Endodermal cell (in vitro differentiated cells): ENCODE measurements around the gene KCNQ5. TPM values are rescaled to one million over a fixed set of nuclear protein-coding genes. Genes with fewer than 3 reads are reported as not detected.
"Not testable (repeated sequence)": the region's sequence is repeated elsewhere in the genome, so short reads cannot be mapped to it uniquely, and the experiment has no call there.

ENCODE experiments used
- DNase-seq: peaks from one replicate; pipeline ENCODE4 v3.0.0-alpha.2; 2017
- H3K27ac ChIP-seq: 2 replicates; pipeline ENCODE4 v1.5.1; 2013; ENCODE audit warnings: mild to moderate bottlenecking, low read depth, low read length, moderate library complexity
- H3K27me3 ChIP-seq: 2 replicates; pipeline ENCODE4 v1.6.1; 2013; ENCODE audit warnings: mild to moderate bottlenecking, low read length, moderate library complexity; ENCODE audit not compliant: insufficient read depth, control insufficient read depth, poor library complexity, severe bottlenecking
- H3K36me3 ChIP-seq: 2 replicates; pipeline ENCODE4 v1.7.0; 2013; ENCODE audit warnings: mild to moderate bottlenecking, low read length, moderate library complexity; ENCODE audit not compliant: control insufficient read depth, insufficient read depth
- H3K4me1 ChIP-seq: one replicate; pipeline ENCODE4 v1.7.0; 2013; ENCODE audit warnings: low read length; ENCODE audit not compliant: control insufficient read depth, insufficient read depth
- H3K4me3 ChIP-seq: 2 replicates; pipeline ENCODE4 v1.5.1; 2013; ENCODE audit warnings: mild to moderate bottlenecking, low read length, moderate library complexity
- H3K9ac ChIP-seq: 2 replicates; pipeline ENCODE4 v1.6.1; 2013; ENCODE audit warnings: mild to moderate bottlenecking, low read length, moderate library complexity; ENCODE audit not compliant: poor library complexity, severe bottlenecking; ENCODE audit errors: extremely low read depth
- H3K9me3 ChIP-seq: 2 replicates; pipeline ENCODE4 v1.6.1; 2013; ENCODE audit warnings: mild to moderate bottlenecking, low read length, moderate library complexity; ENCODE audit not compliant: control insufficient read depth
- H3K27ac Mint-ChIP-seq: 2 replicates; pipeline ENCODE4 v1.8.0; 2020; ENCODE audit warnings: mixed read lengths
- H3K27me3 Mint-ChIP-seq: 2 replicates; pipeline ENCODE4 v1.8.0; 2021; ENCODE audit warnings: mild to moderate bottlenecking, mixed read lengths; ENCODE audit not compliant: insufficient read depth
- H3K36me3 Mint-ChIP-seq: 2 replicates; pipeline ENCODE4 v1.8.0; 2020; ENCODE audit warnings: low read depth, mixed read lengths
- H3K4me1 Mint-ChIP-seq: 2 replicates; pipeline ENCODE4 v1.8.0; 2020; ENCODE audit warnings: mixed read lengths
- H3K4me3 Mint-ChIP-seq: 2 replicates; pipeline ENCODE4 v1.8.0; 2020; ENCODE audit warnings: mild to moderate bottlenecking, moderate library complexity, mixed read lengths
- H3K9me3 Mint-ChIP-seq: 2 replicates; pipeline ENCODE4 v1.8.0; 2020; ENCODE audit warnings: mild to moderate bottlenecking, mixed read lengths
- CTCF ChIP-seq: fragments of 200-600 bp; sonication (generic); conservative IDR thresholded peaks from 2 replicates; pipeline ENCODE4 v1.5.0; 2021; ENCODE audit warnings: antibody characterized with exemption, mild to moderate bottlenecking
- WGBS, 2 experiments: methylation state at CpG; one replicate each; pipeline versions ENCODE4 v1.1.5 to v1.1.7; 2013; ENCODE audit warnings: missing lambda C conversion rate in 2 of 2, mixed read lengths in 1 of 2; ENCODE audit not compliant: insufficient coverage in 1 of 2, insufficient read length in 1 of 2; 5-methylcytosine and 5-hydroxymethylcytosine counted together
- total RNA-seq, 2 donors: library from RNA; stranded (reverse); fragmentation: NEBNext Ultra II Directional in 1 of 2; extraction: Animal tissue kit (Norgen Biotek cat#: 25700) in 1 of 2; gene quantifications; 2 replicates in 1 of 2; 3 replicates in 1 of 2; pipeline ENCODE4 v1.2.1, GENCODE V29; 2021

The KCNQ5 gene
- total RNA-seq, 2 donors from 2014 or later = 2.4 to 8.3 TPM

GRCh38 chr6:72892901-72893300 is 271.0 kb downstream of the KCNQ5 start:
- DNase-seq = no peak
- Histone ChIP-seq H3K9me3 (no peaks in the 10 kb centered on the region), H3K27me3 (no peaks in the 10 kb centered on the region), H3K27ac (no peak overlapping the region), H3K4me1 (no peaks in the 10 kb centered on the region), H3K36me3 (no peaks in the 10 kb centered on the region), H3K4me3 (no peak overlapping the region), H3K9ac (no peak overlapping the region)
- Mint-ChIP-seq H3K9me3 (no peaks in the 10 kb centered on the region), H3K36me3 (no peaks in the 10 kb centered on the region), H3K27ac (no peak overlapping the region), H3K4me3 (no peak overlapping the region), H3K4me1 (no peaks in the 10 kb centered on the region), H3K27me3 (no peaks in the 10 kb centered on the region)
- WGBS, 2 experiments = 100% methylated on average over 1 of the region's 1 CpG; no CpG with 5 or more reads in 1 of the 2 experiments
- TF ChIP-seq CTCF = no peak

GRCh38 chr6:72894091-72894490 is 272.2 kb downstream of the KCNQ5 start:
- H3K4me1 Mint-ChIP-seq = no peaks in the 10 kb centered on the region
- H3K36me3 Mint-ChIP-seq = no peaks in the 10 kb centered on the region
- no peak overlapping the region for H3K27ac Mint-ChIP-seq
- H3K9ac ChIP-seq = no peak overlapping the region
- H3K27ac ChIP-seq = no peak overlapping the region
- H3K27me3 ChIP-seq = no peaks in the 10 kb centered on the region
- no peak overlapping the region for H3K4me3 Mint-ChIP-seq
- H3K27me3 Mint-ChIP-seq = no peaks in the 10 kb centered on the region
- no peak overlapping the region for H3K4me3 ChIP-seq
- WGBS, 2 experiments = 96 to 100% methylated on average over 2 of the region's 2 CpGs
- peaks cover 6% of the 10 kb centered on the region for H3K9me3 Mint-ChIP-seq
- no peaks in the 10 kb centered on the region for H3K36me3 ChIP-seq
- no peak for DNase-seq
- H3K4me1 ChIP-seq = no peaks in the 10 kb centered on the region
- TF ChIP-seq CTCF = no peak
- H3K9me3 ChIP-seq = no peaks in the 10 kb centered on the region

GRCh38 chr6:72898313-72898712 is 276.4 kb downstream of the KCNQ5 start:
- not testable (repeated sequence) for H3K4me3 Mint-ChIP-seq, H3K27ac Mint-ChIP-seq, H3K4me1 Mint-ChIP-seq, H3K9me3 Mint-ChIP-seq, H3K9me3 ChIP-seq, H3K9ac ChIP-seq, H3K36me3 Mint-ChIP-seq, H3K27me3 Mint-ChIP-seq, H3K27me3 ChIP-seq, H3K27ac ChIP-seq, H3K4me3 ChIP-seq, DNase-seq, H3K36me3 ChIP-seq, H3K4me1 ChIP-seq
- WGBS, 2 experiments = 77% methylated on average over 3 of the region's 3 CpGs; no CpG with 5 or more reads in 1 of the 2 experiments
